ENCODE measurements around the gene ERAS. TPM values are rescaled to one million over a fixed set of nuclear protein-coding genes. Genes with fewer than 3 reads are reported as not detected.

ERAS gene
- total RNA-seq, 1 experiment from 2014 or later = not detected

- H3F3A ChIP-seq (ENCODE audit: low read length, unreplicated experiment) = no peaks in the 10 kb centered on the region
- no peak for ATAC-seq
- H3K4me3 ChIP-seq (ENCODE audit: low read length) = no peak overlapping the region
- H4K20me1 ChIP-seq (ENCODE audit: low read length) = no peaks in the 10 kb centered on the region
- no peaks in the 10 kb centered on the region for H3K9me2 ChIP-seq (replicated peaks; ENCODE audit: low read length)
- no peak overlapping the region for H3K4me2 ChIP-seq (ENCODE audit: low read length)
- POLR2A ChIA-PET (ENCODE audit: unreplicated experiment) = no interaction called here
- H2AFZ ChIP-seq (ENCODE audit: low read length) = no peak overlapping the region
- H3K9ac ChIP-seq (ENCODE audit: low read length) = no peak overlapping the region
- CTCF ChIA-PET = no interaction called here
- H3K27ac ChIP-seq (ENCODE audit: low read length) = no peak overlapping the region
- H3K36me3 ChIP-seq (ENCODE audit: low read depth, low read length) = no peaks in the 10 kb centered on the region
- no peak for DNase-seq
- no TSS peak for BruUV-seq (replicated peaks)
- H3K9me3 ChIP-seq (ENCODE audit: low read length) = no peaks in the 10 kb centered on the region
- no peaks in the 10 kb centered on the region for H3K79me2 ChIP-seq (ENCODE audit: low read length)
- no peaks in the 10 kb centered on the region for H3K27me3 ChIP-seq (ENCODE audit: low read length)
- TF ChIP-seq EZH2phosphoT487 (IDR thresholded peaks at IDR 0.05; ENCODE audit: borderline replicate concordance, low read length) = no peak
- no peak for TF ChIP-seq EZH2 (IDR thresholded peaks at IDR 0.05; ENCODE audit: low read length, unreplicated experiment)
- TF ChIP-seq CTCF (conservative IDR thresholded peaks at IDR 0.05; ENCODE audit: low read depth, low read length) = no peak
- no peaks in the 10 kb centered on the region for H3K4me1 ChIP-seq (ENCODE audit: insufficient read depth, low read length)
- intact Hi-C loops (cut with micrococcal nuclease) = no loop called here
Observed at GRCh38 chrX:48784726-48785125, 41.6 kb upstream of the ERAS start.

GRCh38 chrX:48785186-48785539, 41.1 kb upstream of the ERAS start:
- H3K4me3 ChIP-seq (ENCODE audit: low read length) = no peak overlapping the region
- no peak overlapping the region for H3K4me2 ChIP-seq (ENCODE audit: low read length)
- no peak overlapping the region for H2AFZ ChIP-seq (ENCODE audit: low read length)
- BruUV-seq (replicated peaks) = no TSS peak
- no peaks in the 10 kb centered on the region for H3K27me3 ChIP-seq (ENCODE audit: low read length)
- H3K27ac ChIP-seq (ENCODE audit: low read length) = no peak overlapping the region
- H3K9me3 ChIP-seq (ENCODE audit: low read length) = no peaks in the 10 kb centered on the region
- ATAC-seq (no peak), DNase-seq (no peak)
- no peaks in the 10 kb centered on the region for H4K20me1 ChIP-seq (ENCODE audit: low read length)
- H3K9ac ChIP-seq (ENCODE audit: low read length) = no peak overlapping the region
- no peaks in the 10 kb centered on the region for H3K36me3 ChIP-seq (ENCODE audit: low read depth, low read length)
- no peaks in the 10 kb centered on the region for H3K9me2 ChIP-seq (replicated peaks; ENCODE audit: low read length)
- ChIA-PET POLR2A (ENCODE audit: unreplicated experiment) (no interaction called here), CTCF (no interaction called here)
- no peaks in the 10 kb centered on the region for H3K4me1 ChIP-seq (ENCODE audit: insufficient read depth, low read length)
- H3K79me2 ChIP-seq (ENCODE audit: low read length) = no peaks in the 10 kb centered on the region
- intact Hi-C loops (cut with micrococcal nuclease) = no loop called here
- TF ChIP-seq EZH2phosphoT487 (IDR thresholded peaks at IDR 0.05; ENCODE audit: borderline replicate concordance, low read length) (no peak), EZH2 (IDR thresholded peaks at IDR 0.05; ENCODE audit: low read length, unreplicated experiment) (no peak), CTCF (conservative IDR thresholded peaks at IDR 0.05; ENCODE audit: low read depth, low read length) (no peak)
- no peaks in the 10 kb centered on the region for H3F3A ChIP-seq (ENCODE audit: low read length, unreplicated experiment)

DNA sequence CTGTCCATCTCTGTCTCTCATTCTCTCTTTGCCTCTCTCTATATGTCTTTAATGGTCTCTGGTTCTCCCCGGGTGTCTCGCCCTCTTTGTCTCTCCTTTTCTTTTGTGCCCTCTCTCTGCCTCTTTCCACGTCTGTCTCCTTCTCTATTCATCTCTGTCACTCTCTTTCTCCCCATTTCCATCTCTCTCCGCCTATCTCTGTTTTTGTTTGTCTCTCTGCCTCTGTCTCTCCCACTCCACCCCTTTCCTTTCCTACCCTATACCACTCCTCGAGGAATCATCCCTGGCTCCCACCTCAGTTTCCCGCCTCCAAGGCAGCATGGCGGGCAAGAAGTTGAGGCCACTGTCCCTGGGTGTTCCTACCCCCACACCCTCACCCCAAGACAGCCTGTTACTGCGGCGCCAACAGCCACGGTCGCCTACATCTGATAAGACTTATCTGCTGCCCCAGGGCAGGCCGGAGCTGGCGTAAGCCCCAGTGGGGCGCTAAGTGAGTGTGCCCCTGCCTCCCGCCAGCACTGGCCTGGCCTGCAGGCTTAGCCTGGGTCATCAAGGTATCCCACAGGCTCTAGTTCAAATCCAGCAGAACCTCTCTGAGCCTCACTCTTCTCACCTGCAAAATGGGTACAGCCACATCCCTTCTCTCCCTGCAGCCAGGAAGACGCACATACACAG, 40.6 kb upstream of the ERAS start:
- POLR2A ChIA-PET (ENCODE audit: unreplicated experiment) = no interaction called here
- Histone ChIP-seq H3K4me3 (ENCODE audit: low read length) (no peak overlapping the region), H3F3A (ENCODE audit: low read length, unreplicated experiment) (no peaks in the 10 kb centered on the region), H3K27me3 (ENCODE audit: low read length) (no peaks in the 10 kb centered on the region), H2AFZ (ENCODE audit: low read length) (no peak overlapping the region), H3K27ac (ENCODE audit: low read length) (no peak overlapping the region), H3K79me2 (ENCODE audit: low read length) (no peaks in the 10 kb centered on the region), H3K4me1 (ENCODE audit: insufficient read depth, low read length) (no peaks in the 10 kb centered on the region), H3K9me2 (replicated peaks; ENCODE audit: low read length) (no peaks in the 10 kb centered on the region), H3K9ac (ENCODE audit: low read length) (no peak overlapping the region), H3K9me3 (ENCODE audit: low read length) (no peaks in the 10 kb centered on the region), H4K20me1 (ENCODE audit: low read length) (no peaks in the 10 kb centered on the region), H3K36me3 (ENCODE audit: low read depth, low read length) (no peaks in the 10 kb centered on the region), H3K4me2 (ENCODE audit: low read length) (no peak overlapping the region)
- TF ChIP-seq EZH2phosphoT487 (IDR thresholded peaks at IDR 0.05; ENCODE audit: borderline replicate concordance, low read length) = no peak
- BruUV-seq (replicated peaks) = no TSS peak
- DNase-seq = no peak
- no peak for ATAC-seq
- intact Hi-C loops (cut with micrococcal nuclease) = no loop called here
- CTCF ChIA-PET = no interaction called here
